Stimulated activated memory B cell treated with anti-CD40 and anti-IgM and Interleukin-4, amounts not matched to agents 10 μg/mL and 1 μg/mL and 100 μg/mL, for 72 hours (primary cell): ENCODE results near the gene CHMP3.
"Not testable (repeated sequence)": the region's sequence is repeated elsewhere in the genome, so short reads cannot be mapped to it uniquely, and the experiment has no call there.

ENCODE experiments used
- ATAC-seq: fragments of 150-1000 bp; cut with Tn5 transposase; 2 replicates; pipeline ENCODE4 v1.10.0; 2021
- H3K27ac Mint-ChIP-seq: one replicate; pipeline ENCODE4 v1.8.0; 2022; ENCODE audit warnings: mild to moderate bottlenecking, mixed read lengths
- H3K27me3 Mint-ChIP-seq: one replicate; pipeline ENCODE4 v1.8.0; 2022; ENCODE audit warnings: mixed read lengths
- H3K36me3 Mint-ChIP-seq: one replicate; pipeline ENCODE4 v1.8.0; 2022; ENCODE audit warnings: mixed read lengths
- H3K4me1 Mint-ChIP-seq: one replicate; pipeline ENCODE4 v1.8.0; 2022; ENCODE audit warnings: mixed read lengths
- H3K4me3 Mint-ChIP-seq: one replicate; pipeline ENCODE4 v1.8.0; 2022; ENCODE audit warnings: mild to moderate bottlenecking, moderate library complexity, mixed read lengths
- H3K9me3 Mint-ChIP-seq: one replicate; pipeline ENCODE4 v1.8.0; 2022; ENCODE audit warnings: mixed read lengths

The CHMP3 gene

GRCh38 chr2:86500325-86501083, 62.7 kb downstream of the CHMP3 start:
- H3K4me1 Mint-ChIP-seq, result no peaks in the 10 kb centered on the region
- ATAC-seq, result no peak
- no peak overlapping the region for H3K4me3 Mint-ChIP-seq
- no peak overlapping the region for H3K27ac Mint-ChIP-seq
- peaks cover 97% of the 10 kb centered on the region for H3K36me3 Mint-ChIP-seq
- no peaks in the 10 kb centered on the region for H3K27me3 Mint-ChIP-seq
- H3K9me3 Mint-ChIP-seq, result peaks cover 22% of the 10 kb centered on the region

GRCh38 chr2:86499326-86499725, 63.9 kb downstream of the CHMP3 start:
- Mint-ChIP-seq H3K4me3 (no peak overlapping the region), H3K4me1 (no peaks in the 10 kb centered on the region), H3K27me3 (no peaks in the 10 kb centered on the region), H3K27ac (no peak overlapping the region), H3K9me3 (peaks cover 29% of the 10 kb centered on the region), H3K36me3 (peaks cover 97% of the 10 kb centered on the region)
- no peak for ATAC-seq

GRCh38 chr2:86498468-86499260, 64.6 kb downstream of the CHMP3 start:
- Mint-ChIP-seq H3K27me3 (no peaks in the 10 kb centered on the region), H3K4me1 (no peaks in the 10 kb centered on the region), H3K4me3 (no peak overlapping the region), H3K36me3 (peaks cover 97% of the 10 kb centered on the region), H3K9me3 (peaks cover 31% of the 10 kb centered on the region), H3K27ac (no peak overlapping the region)
- ATAC-seq, result no peak

GRCh38 chr2:86496391-86496790, 66.9 kb downstream of the CHMP3 start:
- Mint-ChIP-seq H3K9me3 (peaks cover 28% of the 10 kb centered on the region), H3K36me3 (peaks cover 83% of the 10 kb centered on the region)
- not testable (repeated sequence) for ATAC-seq, H3K4me3 Mint-ChIP-seq, H3K27me3 Mint-ChIP-seq, H3K4me1 Mint-ChIP-seq, H3K27ac Mint-ChIP-seq

GRCh38 chr2:86492048-86492453, 71.2 kb downstream of the CHMP3 start:
- Mint-ChIP-seq H3K9me3 (peaks cover 12% of the 10 kb centered on the region), H3K27ac (no peak overlapping the region)

GRCh38 chr2:86491088-86491487, 72.2 kb downstream of the CHMP3 start:
- Mint-ChIP-seq H3K27me3 (no peaks in the 10 kb centered on the region), H3K9me3 (peaks cover 12% of the 10 kb centered on the region), H3K27ac (no peak overlapping the region), H3K4me3 (no peak overlapping the region), H3K36me3 (peaks cover 78% of the 10 kb centered on the region), H3K4me1 (no peaks in the 10 kb centered on the region)
- no peak for ATAC-seq

More at GRCh38 chr2:86492048-86492453, 71.2 kb downstream of the CHMP3 start:
- H3K4me1 Mint-ChIP-seq, result no peaks in the 10 kb centered on the region
- no peak for ATAC-seq
- peaks cover 78% of the 10 kb centered on the region for H3K36me3 Mint-ChIP-seq
- H3K27me3 Mint-ChIP-seq, result no peaks in the 10 kb centered on the region
- H3K4me3 Mint-ChIP-seq, result no peak overlapping the region

GRCh38 chr2:86490245-86490644, 73.0 kb downstream of the CHMP3 start:
- H3K4me3 Mint-ChIP-seq, result no peak overlapping the region
- H3K27ac Mint-ChIP-seq, result no peak overlapping the region
- no peak for ATAC-seq
- peaks cover 76% of the 10 kb centered on the region for H3K36me3 Mint-ChIP-seq
- H3K4me1 Mint-ChIP-seq, result no peaks in the 10 kb centered on the region
- peaks cover 8% of the 10 kb centered on the region for H3K9me3 Mint-ChIP-seq
- H3K27me3 Mint-ChIP-seq, result no peaks in the 10 kb centered on the region

- Mint-ChIP-seq H3K4me1 (no peaks in the 10 kb centered on the region), H3K9me3 (peaks cover 4% of the 10 kb centered on the region), H3K4me3 (no peak overlapping the region), H3K27ac (no peak overlapping the region), H3K27me3 (no peaks in the 10 kb centered on the region), H3K36me3 (peaks cover 76% of the 10 kb centered on the region)
- ATAC-seq, result no peak
Measured at GRCh38 chr2:86489542-86489941, 73.7 kb downstream of the CHMP3 start.

GRCh38 chr2:86488561-86489250, 74.5 kb downstream of the CHMP3 start:
- no peak overlapping the region for H3K27ac Mint-ChIP-seq
- H3K27me3 Mint-ChIP-seq, result no peaks in the 10 kb centered on the region
- H3K4me3 Mint-ChIP-seq, result no peak overlapping the region
- no peaks in the 10 kb centered on the region for H3K4me1 Mint-ChIP-seq
- no peaks in the 10 kb centered on the region for H3K9me3 Mint-ChIP-seq
- ATAC-seq, result no peak
- peaks cover 76% of the 10 kb centered on the region for H3K36me3 Mint-ChIP-seq

- Mint-ChIP-seq H3K27ac (no peak overlapping the region), H3K36me3 (peaks cover 85% of the 10 kb centered on the region), H3K27me3 (no peaks in the 10 kb centered on the region), H3K9me3 (no peaks in the 10 kb centered on the region), H3K4me3 (no peak overlapping the region), H3K4me1 (peaks cover 1% of the 10 kb centered on the region)
- no peak for ATAC-seq
Measured at GRCh38 chr2:86487062-86487461, 76.2 kb downstream of the CHMP3 start.

- H3K27me3 Mint-ChIP-seq, result no peaks in the 10 kb centered on the region
- no peak overlapping the region for H3K27ac Mint-ChIP-seq
- H3K9me3 Mint-ChIP-seq, result no peaks in the 10 kb centered on the region
- no peak overlapping the region for H3K4me3 Mint-ChIP-seq
- peaks cover 83% of the 10 kb centered on the region for H3K36me3 Mint-ChIP-seq
- ATAC-seq, result no peak
- peaks cover 6% of the 10 kb centered on the region for H3K4me1 Mint-ChIP-seq
Measured at GRCh38 chr2:86485802-86486201, 77.4 kb downstream of the CHMP3 start.

GRCh38 chr2:86485103-86485502, 78.1 kb downstream of the CHMP3 start:
- no peaks in the 10 kb centered on the region for H3K9me3 Mint-ChIP-seq
- H3K27ac Mint-ChIP-seq, result no peak overlapping the region
- peaks cover 6% of the 10 kb centered on the region for H3K4me1 Mint-ChIP-seq
- peaks cover 86% of the 10 kb centered on the region for H3K36me3 Mint-ChIP-seq
- no peak for ATAC-seq
- H3K4me3 Mint-ChIP-seq, result no peak overlapping the region
- H3K27me3 Mint-ChIP-seq, result no peaks in the 10 kb centered on the region

- peaks cover 86% of the 10 kb centered on the region for H3K36me3 Mint-ChIP-seq
- no peak overlapping the region for H3K27ac Mint-ChIP-seq
- no peaks in the 10 kb centered on the region for H3K9me3 Mint-ChIP-seq
- no peaks in the 10 kb centered on the region for H3K27me3 Mint-ChIP-seq
- ATAC-seq, result no peak
- peaks cover 6% of the 10 kb centered on the region for H3K4me1 Mint-ChIP-seq
- H3K4me3 Mint-ChIP-seq, result no peak overlapping the region
Measured at GRCh38 chr2:86484385-86484784, 78.9 kb downstream of the CHMP3 start.

GRCh38 chr2:86482034-86482433, 81.2 kb downstream of the CHMP3 start:
- no peak for ATAC-seq
- Mint-ChIP-seq H3K4me1 (peaks cover 6% of the 10 kb centered on the region), H3K27me3 (no peaks in the 10 kb centered on the region), H3K36me3 (peaks cover 88% of the 10 kb centered on the region), H3K9me3 (no peaks in the 10 kb centered on the region), H3K4me3 (no peak overlapping the region), H3K27ac (no peak overlapping the region)

GRCh38 chr2:86480105-86480504, 83.1 kb downstream of the CHMP3 start:
- ATAC-seq, result no peak
- no peak overlapping the region for H3K4me3 Mint-ChIP-seq
- peak overlapping the region; percentile 32 for H3K27ac Mint-ChIP-seq
- H3K4me1 Mint-ChIP-seq, result peaks cover 6% of the 10 kb centered on the region
- no peaks in the 10 kb centered on the region for H3K27me3 Mint-ChIP-seq
- peaks cover 85% of the 10 kb centered on the region for H3K36me3 Mint-ChIP-seq
- H3K9me3 Mint-ChIP-seq, result no peaks in the 10 kb centered on the region
